GM12801 (cell line): ENCODE data around the gene GPHN.

Experiments used
- TF ChIP-seq, protein P1 (sequence below): IDR thresholded peaks from one replicate; pipeline ENCODE4 v1.5.1; 2011; ENCODE audit warnings: control low read depth; ENCODE audit not compliant: insufficient read length; ENCODE audit errors: extremely low read depth

The GPHN gene

DNA sequence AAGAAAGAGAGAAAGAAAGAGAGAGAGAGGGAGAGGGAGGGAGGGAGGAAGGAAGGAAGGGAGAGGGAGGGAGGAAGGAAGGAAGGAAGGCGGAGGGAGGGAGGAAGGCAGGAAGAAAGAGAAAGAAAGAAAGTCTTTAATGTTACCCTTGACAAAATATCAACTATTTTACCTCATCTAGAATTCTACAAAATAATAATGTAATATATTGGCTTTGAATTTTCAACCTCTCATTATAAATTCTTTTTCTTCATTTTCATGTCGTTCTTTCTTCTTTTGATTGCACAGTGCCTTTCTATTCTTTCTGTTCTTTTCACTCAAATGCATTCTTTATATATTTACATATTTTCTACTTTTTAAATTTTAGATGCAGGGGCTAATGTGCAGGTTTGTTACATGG, 621.8 kb downstream of the GPHN start:
- TF ChIP-seq, protein P1, sequence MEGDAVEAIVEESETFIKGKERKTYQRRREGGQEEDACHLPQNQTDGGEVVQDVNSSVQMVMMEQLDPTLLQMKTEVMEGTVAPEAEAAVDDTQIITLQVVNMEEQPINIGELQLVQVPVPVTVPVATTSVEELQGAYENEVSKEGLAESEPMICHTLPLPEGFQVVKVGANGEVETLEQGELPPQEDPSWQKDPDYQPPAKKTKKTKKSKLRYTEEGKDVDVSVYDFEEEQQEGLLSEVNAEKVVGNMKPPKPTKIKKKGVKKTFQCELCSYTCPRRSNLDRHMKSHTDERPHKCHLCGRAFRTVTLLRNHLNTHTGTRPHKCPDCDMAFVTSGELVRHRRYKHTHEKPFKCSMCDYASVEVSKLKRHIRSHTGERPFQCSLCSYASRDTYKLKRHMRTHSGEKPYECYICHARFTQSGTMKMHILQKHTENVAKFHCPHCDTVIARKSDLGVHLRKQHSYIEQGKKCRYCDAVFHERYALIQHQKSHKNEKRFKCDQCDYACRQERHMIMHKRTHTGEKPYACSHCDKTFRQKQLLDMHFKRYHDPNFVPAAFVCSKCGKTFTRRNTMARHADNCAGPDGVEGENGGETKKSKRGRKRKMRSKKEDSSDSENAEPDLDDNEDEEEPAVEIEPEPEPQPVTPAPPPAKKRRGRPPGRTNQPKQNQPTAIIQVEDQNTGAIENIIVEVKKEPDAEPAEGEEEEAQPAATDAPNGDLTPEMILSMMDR = no peak

DNA sequence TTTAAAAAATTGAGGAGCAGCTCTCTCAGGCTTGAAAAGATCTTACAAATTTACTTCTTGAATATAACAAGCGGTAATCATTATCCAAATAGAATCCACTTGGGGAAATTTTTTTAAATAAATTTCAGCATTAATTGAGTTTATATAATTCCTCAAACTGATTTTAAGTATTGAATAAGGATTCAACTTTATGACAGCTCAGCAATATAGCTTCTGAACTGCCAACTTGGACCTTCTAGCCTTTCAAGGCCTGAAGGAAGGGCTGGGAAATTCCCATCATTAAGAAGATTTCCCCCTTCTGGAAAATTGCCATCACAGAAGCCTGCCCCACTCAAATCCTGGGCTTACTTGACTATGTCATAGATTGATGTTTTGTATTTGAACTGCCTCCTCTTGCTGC, 623.7 kb downstream of the GPHN start:
- TF ChIP-seq, protein P1 = no peak

DNA sequence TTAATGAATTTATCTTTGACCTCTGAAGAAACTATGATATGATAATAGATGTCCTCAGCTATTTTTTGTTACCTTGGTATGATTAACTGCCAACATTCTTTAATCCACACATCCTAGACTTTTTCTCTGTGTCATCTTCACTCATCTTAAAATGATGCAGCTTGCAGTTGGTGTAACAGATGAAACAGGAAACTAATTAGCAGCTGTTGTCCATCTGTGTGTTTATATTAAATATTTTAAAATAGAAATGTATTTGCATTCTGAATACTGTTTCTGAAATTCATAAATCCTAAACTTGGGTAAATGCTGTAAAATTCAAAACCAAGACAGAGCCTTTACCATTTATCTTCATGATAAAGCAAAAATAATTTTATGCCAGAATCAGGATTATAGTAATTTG, 625.2 kb downstream of the GPHN start:
- TF ChIP-seq, protein P1 = no peak

DNA sequence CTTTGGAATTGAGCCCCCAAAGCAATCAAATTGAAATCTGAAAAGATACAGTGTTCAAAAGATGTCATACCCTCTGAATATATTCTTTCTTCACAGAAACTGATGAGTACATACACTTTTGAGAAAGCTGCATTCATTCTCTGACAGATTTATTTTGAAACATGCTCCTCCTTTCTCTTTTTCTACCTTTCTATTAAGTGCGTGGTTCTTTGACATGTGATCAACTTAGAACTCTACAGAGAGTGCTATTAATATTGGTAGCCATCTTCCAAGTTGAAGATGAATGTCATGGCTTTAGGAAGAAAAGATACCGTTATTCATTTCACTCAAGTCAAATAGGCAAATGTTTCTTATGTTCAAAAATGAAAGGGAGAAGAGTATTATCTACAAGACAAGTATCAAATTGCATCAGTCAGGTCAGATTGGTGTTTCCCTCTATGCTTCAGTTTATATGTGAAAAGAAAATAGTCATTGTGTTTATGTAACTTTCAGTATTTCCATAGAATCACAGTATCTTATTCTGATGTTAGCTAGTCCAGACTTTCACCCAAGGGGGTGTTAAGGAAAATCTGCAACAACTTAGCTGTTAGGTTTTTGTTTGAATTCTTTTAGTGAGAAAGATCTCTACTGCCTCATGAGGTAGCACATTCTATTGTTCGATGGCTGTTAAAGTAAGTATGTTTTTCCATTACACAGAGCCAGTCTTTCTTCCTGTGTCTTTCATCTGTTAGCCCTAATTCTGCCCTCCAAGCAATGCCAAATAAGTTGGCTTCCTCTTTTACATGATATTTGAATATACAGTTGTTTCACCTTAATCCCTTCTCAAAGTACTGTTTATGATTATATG, 625.9 kb downstream of the GPHN start:
- TF ChIP-seq, protein P1 = no peak

DNA sequence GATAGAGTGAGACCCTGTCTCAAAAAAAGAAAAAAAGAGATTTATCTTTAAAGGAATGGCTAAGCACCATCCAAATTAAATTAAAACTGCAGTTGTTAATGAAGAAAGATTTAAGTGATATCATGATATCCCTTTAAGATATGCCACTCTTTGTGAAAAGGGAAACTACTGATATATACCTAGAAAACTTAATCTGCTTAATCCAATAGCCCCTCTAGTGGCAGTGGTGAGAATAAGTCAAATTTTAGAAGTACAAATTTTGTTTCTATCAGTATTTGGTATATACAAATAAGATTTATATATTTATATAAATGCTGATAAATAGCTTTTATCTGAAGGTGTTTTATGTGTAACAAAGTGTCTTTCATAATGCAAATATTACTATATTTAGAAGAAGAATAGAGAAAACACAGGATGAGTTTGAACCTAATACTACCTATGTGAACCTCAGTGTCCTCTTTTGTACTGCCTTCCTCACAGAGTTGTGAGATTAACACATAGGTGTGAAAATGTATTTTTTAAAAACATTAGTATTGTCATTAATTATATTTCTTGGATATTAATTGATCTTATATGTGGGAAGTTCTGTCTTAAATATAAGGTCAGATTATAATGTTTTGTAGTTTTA, 629.9 kb downstream of the GPHN start:
- TF ChIP-seq, protein P1 = no peak

DNA sequence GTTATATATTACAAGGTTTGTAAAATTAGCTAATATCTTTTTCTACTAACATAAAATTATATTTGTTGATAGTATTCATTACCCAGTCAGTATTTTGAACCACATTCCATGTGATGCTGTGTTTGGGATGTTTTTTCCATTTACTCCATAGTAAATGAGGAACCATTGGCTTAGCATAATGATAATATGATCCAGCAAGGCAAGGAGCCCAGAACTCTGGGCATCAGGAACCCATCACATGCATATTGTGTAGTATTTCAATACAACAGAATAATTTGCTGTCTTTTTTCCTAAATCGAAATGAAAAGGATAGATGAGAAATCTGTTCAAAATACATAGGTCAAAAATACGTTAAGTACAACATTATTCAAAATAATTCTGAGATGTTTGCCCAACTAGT, 632.6 kb downstream of the GPHN start:
- TF ChIP-seq, protein P1 = no peak

DNA sequence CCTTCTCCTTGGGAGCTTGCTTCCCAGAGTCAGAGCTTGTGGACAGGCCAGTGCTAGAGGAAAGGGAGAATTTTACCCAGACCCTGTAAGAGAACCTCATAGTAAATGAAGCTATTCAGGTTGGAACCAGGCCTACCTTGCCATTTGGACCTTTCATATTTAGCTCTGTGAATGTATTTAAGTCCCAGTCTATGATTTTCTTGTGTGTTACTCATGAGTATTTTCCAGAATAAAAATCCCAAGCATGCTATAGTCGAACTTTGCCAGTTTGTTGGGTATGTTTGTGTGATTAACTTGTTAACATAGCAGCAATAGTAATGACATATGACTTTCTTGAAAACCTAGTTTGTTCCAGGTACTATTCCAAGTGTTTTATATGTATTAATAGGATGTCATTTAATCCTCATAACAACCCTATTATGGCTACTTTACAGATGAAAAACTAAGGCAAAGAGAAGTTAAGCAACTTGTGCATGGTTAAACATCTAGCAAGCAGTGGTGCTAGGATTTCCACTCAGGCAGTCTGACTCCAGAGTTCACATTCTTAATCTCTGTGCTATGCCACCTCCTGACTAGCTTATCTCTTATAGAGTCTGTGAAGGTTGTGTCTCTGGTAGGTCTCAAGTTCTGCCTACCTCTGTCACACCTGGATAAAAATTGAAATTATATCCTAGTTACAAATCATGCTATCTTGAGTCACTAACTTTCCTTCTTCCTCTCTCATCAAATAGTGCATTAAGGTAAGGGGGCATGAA, 633.4 kb downstream of the GPHN start:
- TF ChIP-seq, protein P1 = no peak
